H1 (cell line): ENCODE data around the gene TUT4. TPM values are rescaled to one million over a fixed set of nuclear protein-coding genes. Genes with fewer than 3 reads are reported as not detected.

ENCODE experiments used
- CTCF ChIA-PET: fragments of 300-600 bp; sonication (Branson Sonifier 250); formaldehyde crosslinking; loops from one replicate; lab custom pipeline; 2021; ENCODE audit not compliant: partially characterized antibody; lab: Charles Lee
- POLR2A ChIA-PET: fragments of 300-600 bp; sonication (Branson Sonifier 250); formaldehyde crosslinking; loops from one replicate; lab custom pipeline; 2021; ENCODE audit warnings: inconsistent platforms; ENCODE audit not compliant: partially characterized antibody; lab: Charles Lee
- DNase-seq, 2 experiments: peaks; one replicate each; pipeline versions ENCODE4 v3.0.0 to v3.0.0-alpha.2; 2010 to 2022; ENCODE audit warnings: low spot score in 2 of 2, low read depth in 1 of 2, mixed read lengths in 1 of 2
- FAIRE-seq: peaks from 2 replicates; lab custom pipeline; 2011; peaks lifted over from hg19 to GRCh38; lab: Jason Lieb, UNC
- H2AFZ ChIP-seq: 2 replicates; pipeline ENCODE4 v1.8.1; 2012; ENCODE audit warnings: low read length, inconsistent platforms
- H2AK5ac ChIP-seq: 2 replicates; pipeline ENCODE4 v1.6.1; 2013; ENCODE audit warnings: low read depth, low read length
- H2BK120ac ChIP-seq: replicated peaks from 2 replicates; pipeline ENCODE3; 2013; ENCODE audit warnings: low read depth, low read length, inconsistent platforms
- H2BK12ac ChIP-seq: 2 replicates; pipeline ENCODE4 v1.6.1; 2013; ENCODE audit warnings: low read depth, low read length
- H2BK15ac ChIP-seq: 2 replicates; pipeline ENCODE4 v1.6.1; 2013; ENCODE audit warnings: low read length
- H2BK20ac ChIP-seq: 2 replicates; pipeline ENCODE4 v1.6.1; 2013; ENCODE audit warnings: low read length
- H2BK5ac ChIP-seq: 2 replicates; pipeline ENCODE4 v1.6.1; 2013; ENCODE audit warnings: low read depth, low read length
- H3K14ac ChIP-seq: 2 replicates; pipeline ENCODE4 v1.6.1; 2013; ENCODE audit warnings: inconsistent platforms; ENCODE audit not compliant: insufficient read length
- H3K18ac ChIP-seq: 2 replicates; pipeline ENCODE4 v1.6.1; 2013; ENCODE audit warnings: low read length; ENCODE audit errors: extremely low read depth
- H3K23ac ChIP-seq: 2 replicates; pipeline ENCODE4 v1.6.1; 2013; ENCODE audit warnings: inconsistent platforms; ENCODE audit not compliant: insufficient read length
- H3K23me2 ChIP-seq: 2 replicates; pipeline ENCODE4 v1.6.1; 2013; ENCODE audit warnings: low read depth, low read length
- H3K27ac ChIP-seq: 2 replicates; pipeline ENCODE4 v1.6.1; 2011; ENCODE audit warnings: low read depth, low read length, inconsistent platforms
- H3K27me3 ChIP-seq, 4 experiments: replicated peaks in 1 of 4; 1 replicate in 1 of 4; 2 replicates in 3 of 4; pipeline versions ENCODE4 v1.6.1 to v1.8.1; 2011 to 2013; ENCODE audit warnings: low read length in 3 of 4, mild to moderate bottlenecking in 3 of 4, inconsistent platforms in 2 of 4, mixed read lengths in 2 of 4, moderate library complexity in 1 of 4; ENCODE audit not compliant: control insufficient read depth in 3 of 4, insufficient read depth in 3 of 4; ENCODE audit errors: extremely low read depth in 1 of 4
- H3K36me3 ChIP-seq, 4 experiments: 2 replicates each; pipeline versions ENCODE4 v1.6.1 to v1.8.1; 2011 to 2013; ENCODE audit warnings: mild to moderate bottlenecking in 4 of 4, low read length in 3 of 4, moderate library complexity in 2 of 4, control low read depth in 1 of 4, inconsistent platforms in 1 of 4; ENCODE audit not compliant: insufficient read depth in 4 of 4, control insufficient read depth in 2 of 4
- H3K4ac ChIP-seq: replicated peaks from 2 replicates; pipeline ENCODE3; 2013; ENCODE audit warnings: low read length, low read depth, mixed read lengths, inconsistent platforms; ENCODE audit not compliant: insufficient read length
- H3K4me1 ChIP-seq, 4 experiments: replicated peaks in 1 of 4; 1 replicate in 1 of 4; 2 replicates in 3 of 4; pipeline versions ENCODE4 v1.6.1 to v1.8.1; 2011 to 2013; ENCODE audit warnings: low read length in 3 of 4, inconsistent platforms in 2 of 4, mixed read lengths in 1 of 4; ENCODE audit not compliant: insufficient read depth in 4 of 4, control insufficient read depth in 3 of 4
- H3K4me2 ChIP-seq, 2 experiments: 2 replicates each; pipeline versions ENCODE4 v1.6.1 to v1.8.1; 2011 to 2013; ENCODE audit warnings: low read depth in 2 of 2, low read length in 2 of 2, control low read depth in 1 of 2, inconsistent platforms in 1 of 2, mild to moderate bottlenecking in 1 of 2; ENCODE audit not compliant: insufficient read depth in 1 of 2
- H3K4me3 ChIP-seq, 4 experiments: fragments of 200-600, 300-600 bp in 1 of 4; sonication (generic), shearing (Covaris generic), sonication (Bioruptor Twin) in 1 of 4; 2 replicates each; pipeline versions ENCODE4 v1.5.1 to v1.8.1; 2011 to 2016; ENCODE audit warnings: low read length in 4 of 4, low read depth in 3 of 4, control low read depth in 2 of 4, inconsistent platforms in 2 of 4, mild to moderate bottlenecking in 2 of 4, mixed read lengths in 1 of 4, moderate library complexity in 1 of 4; ENCODE audit not compliant: insufficient read depth in 2 of 4; ENCODE audit errors: extremely low read depth in 1 of 4
- H3K56ac ChIP-seq: replicated peaks from 2 replicates; pipeline ENCODE3; 2013; ENCODE audit warnings: low read depth, mild to moderate bottlenecking, mixed read lengths, low read length, inconsistent platforms; ENCODE audit not compliant: insufficient read length
- H3K79me1 ChIP-seq: 2 replicates; pipeline ENCODE4 v1.6.1; 2013; ENCODE audit warnings: low read depth, low read length, control low read depth
- H3K79me2 ChIP-seq, 2 experiments: 2 replicates each; pipeline versions ENCODE4 v1.6.1 to v1.8.1; 2012 to 2013; ENCODE audit warnings: low read length in 2 of 2, mild to moderate bottlenecking in 2 of 2, inconsistent platforms in 1 of 2; ENCODE audit not compliant: insufficient read depth in 2 of 2, control insufficient read depth in 1 of 2
- H3K9ac ChIP-seq, 4 experiments: replicated peaks in 1 of 4; 1 replicate in 1 of 4; 2 replicates in 3 of 4; pipeline versions ENCODE4 v1.6.1 to v1.8.1; 2011 to 2013; ENCODE audit warnings: low read depth in 3 of 4, low read length in 3 of 4, control low read depth in 2 of 4, mild to moderate bottlenecking in 2 of 4, moderate library complexity in 2 of 4, inconsistent platforms in 1 of 4; ENCODE audit errors: extremely low read depth in 1 of 4
- H3K9me3 ChIP-seq, 2 experiments: 2 replicates each; pipeline versions ENCODE4 v1.6.1 to v1.8.1; 2012 to 2013; ENCODE audit warnings: mild to moderate bottlenecking in 2 of 2, moderate library complexity in 2 of 2, control low read depth in 1 of 2, inconsistent platforms in 1 of 2, low read depth in 1 of 2, low read length in 1 of 2, mixed read lengths in 1 of 2; ENCODE audit not compliant: insufficient read depth in 2 of 2
- H4K20me1 ChIP-seq, 2 experiments: replicated peaks in 1 of 2; 2 replicates each; pipeline versions ENCODE3 to v1.8.1; 2011 to 2013; ENCODE audit warnings: inconsistent platforms in 2 of 2, low read length in 2 of 2, mild to moderate bottlenecking in 1 of 2; ENCODE audit not compliant: insufficient read depth in 2 of 2, control insufficient read depth in 1 of 2
- H4K5ac ChIP-seq: 2 replicates; pipeline ENCODE4 v1.6.1; 2013; ENCODE audit warnings: low read length, low read depth, mixed read lengths, inconsistent platforms; ENCODE audit not compliant: insufficient read length
- H4K8ac ChIP-seq: 2 replicates; pipeline ENCODE4 v1.8.0; 2013; ENCODE audit warnings: mild to moderate bottlenecking, moderate library complexity, low read length, inconsistent platforms; ENCODE audit not compliant: insufficient read depth; ENCODE audit errors: extremely low read depth
- H4K91ac ChIP-seq: replicated peaks from 2 replicates; pipeline ENCODE3; 2013; ENCODE audit warnings: low read length, mixed read lengths, inconsistent platforms; ENCODE audit not compliant: insufficient read length
- CBX8 ChIP-seq: fragments of 300-800, 300-1000 bp; sonication (generic); IDR thresholded peaks from 2 replicates; pipeline ENCODE4 v1.7.1; 2016; ENCODE audit warnings: low read depth, low read length, borderline replicate concordance
- CEBPB ChIP-seq: IDR thresholded peaks from 2 replicates; pipeline ENCODE4 v1.6.1; 2012; ENCODE audit warnings: low read depth, low read length
- EGR1 ChIP-seq: IDR thresholded peaks from 2 replicates; pipeline ENCODE4 v1.6.1; 2011; ENCODE audit warnings: low read depth, low read length, borderline replicate concordance
- FOSL1 ChIP-seq: IDR thresholded peaks from 2 replicates; pipeline ENCODE4 v1.6.1; 2011; ENCODE audit warnings: mild to moderate bottlenecking, low read depth, low read length, moderate library complexity; ENCODE audit not compliant: insufficient read depth
- KDM1A ChIP-seq: fragments of 200-600, 300-600 bp; sonication (generic); IDR thresholded peaks from 2 replicates; pipeline ENCODE4 v1.7.1; 2016; ENCODE audit warnings: mild to moderate bottlenecking, low read length, borderline replicate concordance
- NANOG ChIP-seq: IDR thresholded peaks from 2 replicates; pipeline ENCODE4 v1.6.1; 2011; ENCODE audit warnings: low read length, low read depth, mild to moderate bottlenecking, inconsistent platforms; ENCODE audit not compliant: insufficient read depth, poor library complexity, severe bottlenecking
- POLR2AphosphoS5 ChIP-seq: IDR thresholded peaks from 2 replicates; pipeline ENCODE4 v1.6.1; 2011; ENCODE audit warnings: low read depth, low read length
- RXRA ChIP-seq: IDR thresholded peaks from 2 replicates; pipeline ENCODE4 v1.6.1; 2011; ENCODE audit warnings: low read depth, mild to moderate bottlenecking, low read length, moderate library complexity; ENCODE audit not compliant: insufficient read depth
- SIN3A ChIP-seq, 2 experiments: IDR thresholded peaks in 1 of 2; conservative IDR thresholded peaks in 1 of 2; 2 replicates each; pipeline ENCODE4 v1.6.1; 2011 to 2012; ENCODE audit warnings: low read length in 2 of 2, improper control_type of control experiment in 1 of 2, low read depth in 1 of 2, mild to moderate bottlenecking in 1 of 2
- SIX5 ChIP-seq: IDR thresholded peaks from 2 replicates; pipeline ENCODE4 v1.6.1; 2011; ENCODE audit warnings: mild to moderate bottlenecking, low read depth, low read length
- WGBS, 2 experiments: shearing (Covaris generic) in 1 of 2; methylation state at CpG; one replicate each; pipeline versions ENCODE4 v1.1.6 to v1.1.7; 2013 to 2015; ENCODE audit warnings: low lambda C conversion rate in 2 of 2, mixed read lengths in 2 of 2, inconsistent platforms in 1 of 2, low coverage in 1 of 2, missing lambda C conversion rate in 1 of 2; ENCODE audit not compliant: insufficient replicate concordance in 2 of 2, insufficient coverage in 1 of 2, insufficient read length in 1 of 2; ENCODE audit errors: extremely low coverage in 1 of 2, missing lambda C conversion rate in 1 of 2; 5-methylcytosine and 5-hydroxymethylcytosine counted together
- polyA plus RNA-seq, 7 experiments: library from polyadenylated mRNA; depleted of rRNA in 3 of 7; stranded (reverse) in 5 of 7; unstranded in 2 of 7; fragments of >200 nt in 5 of 7; fragments of 200-250 nt in 2 of 7; gene quantifications; 1 replicate in 5 of 7; 2 replicates in 1 of 7; 4 replicates in 1 of 7; pipeline versions ENCODE4 v1.2.1 to v1.2.3, GENCODE V29; 2011 to 2013; ENCODE audit warnings: missing spikeins in 2 of 7, mixed read lengths in 2 of 7
- total RNA-seq: library from RNA; stranded (reverse); fragmentation: NEBNext Ultra II Directional; extraction: Animal tissue kit (Norgen Biotek cat#: 25700); gene quantifications from 2 replicates; pipeline ENCODE4 v1.2.1, GENCODE V29; 2021
- TF ChIP-seq, protein P1 (sequence below): IDR thresholded peaks from 2 replicates; pipeline ENCODE4 v1.6.1; 2012; ENCODE audit warnings: low read length, inconsistent platforms

TUT4 gene
- total and polyA plus RNA-seq, 2 of the 8 experiments (the other 6 are each of a cell fraction or from before 2014, with no cell fraction given), result 54.5 to 63.3 TPM

DNA sequence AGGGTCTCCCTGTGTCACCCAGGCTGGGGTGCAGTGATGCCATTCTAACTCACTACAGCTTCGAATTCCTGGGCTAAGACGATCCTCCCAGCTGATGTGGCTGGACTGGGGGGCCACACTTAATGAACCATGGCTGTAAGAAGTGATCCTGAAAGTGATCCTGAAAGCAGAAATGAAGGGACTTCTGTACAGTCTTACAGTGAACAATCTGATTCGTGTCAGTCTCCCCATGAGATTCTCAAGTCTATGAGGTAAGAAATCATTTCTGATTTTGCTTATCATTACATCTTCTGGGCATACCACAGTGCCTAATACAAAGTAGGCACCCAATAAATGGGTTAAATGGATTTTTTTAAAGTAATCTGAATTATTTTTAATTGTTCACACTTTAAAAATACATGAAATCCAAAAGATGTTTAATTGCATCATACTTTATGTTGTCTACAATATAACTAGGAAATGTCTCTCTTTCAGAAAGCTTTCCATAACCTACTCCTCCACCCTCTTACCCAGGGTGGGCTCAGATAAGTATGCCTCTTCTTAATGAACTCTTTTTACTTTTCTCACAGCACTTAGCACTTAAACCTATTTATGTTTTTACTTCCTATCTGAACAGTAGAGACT is 21.5 kb downstream of the TUT4 start:
- Histone ChIP-seq H3K79me2 (peaks cover 0 to 68% of the 10 kb centered on the region in 2 experiments; a peak in 3 of 4 replicates), H3K27ac (no peak overlapping the region), H3K36me3 (no peaks in the 10 kb centered on the region; a peak in 1 of 8 replicates), H3K4ac (no peak overlapping the region), H3K79me1 (peaks cover 8% of the 10 kb centered on the region), H4K20me1 (peaks cover 0 to 2% of the 10 kb centered on the region in 2 experiments), H2BK120ac (no peak overlapping the region), H4K8ac (no peak overlapping the region), H2AK5ac (no peak overlapping the region), H2BK15ac (no peak overlapping the region), H3K9ac (no peak overlapping the region), H3K27me3 (no peaks in the 10 kb centered on the region), H3K23me2 (no peaks in the 10 kb centered on the region), H3K14ac (no peak overlapping the region), H4K5ac (no peak overlapping the region), H3K4me3 (no peak overlapping the region), H3K4me1 (no peaks in the 10 kb centered on the region), H3K4me2 (no peak overlapping the region), H3K23ac (no peak overlapping the region), H3K18ac (no peak overlapping the region), H2BK5ac (no peak overlapping the region), H3K56ac (no peak overlapping the region), H2AFZ (no peak overlapping the region), H3K9me3 (no peaks in the 10 kb centered on the region; a peak in 1 of 4 replicates), H2BK12ac (no peak overlapping the region), H4K91ac (no peak overlapping the region), H2BK20ac (no peak overlapping the region)
- ChIA-PET CTCF (interaction anchor here (0.7 kb wide), 1 partner anchor 10 kb away, joined by 3 read pairs; no protein-coding TSS in a partner anchor), POLR2A (interaction anchor here (0.6 kb wide), 1 partner anchor 78 kb away, joined by 4 read pairs; no protein-coding TSS in a partner anchor)
- WGBS, 2 experiments, result 95% methylated on average over 3 of the region's 3 CpGs; no CpG with 5 or more reads in 1 of the 2 experiments
- DNase-seq, result no peak
- no peak for FAIRE-seq
- TF ChIP-seq FOSL1 (no peak), KDM1A (no peak), POLR2AphosphoS5 (no peak), CBX8 (no peak), NANOG (no peak), RXRA (no peak), SIN3A (conservative IDR thresholded peaks at IDR 0.05 in 1 of 2, IDR thresholded peaks at IDR 0.05 in 1 of 2; ENCODE audit: low read depth in 1 of 2, low read length in 2 of 2) (no peak), EGR1 (no peak), SIX5 (no peak), CEBPB (no peak)
- TF ChIP-seq, protein P1, sequence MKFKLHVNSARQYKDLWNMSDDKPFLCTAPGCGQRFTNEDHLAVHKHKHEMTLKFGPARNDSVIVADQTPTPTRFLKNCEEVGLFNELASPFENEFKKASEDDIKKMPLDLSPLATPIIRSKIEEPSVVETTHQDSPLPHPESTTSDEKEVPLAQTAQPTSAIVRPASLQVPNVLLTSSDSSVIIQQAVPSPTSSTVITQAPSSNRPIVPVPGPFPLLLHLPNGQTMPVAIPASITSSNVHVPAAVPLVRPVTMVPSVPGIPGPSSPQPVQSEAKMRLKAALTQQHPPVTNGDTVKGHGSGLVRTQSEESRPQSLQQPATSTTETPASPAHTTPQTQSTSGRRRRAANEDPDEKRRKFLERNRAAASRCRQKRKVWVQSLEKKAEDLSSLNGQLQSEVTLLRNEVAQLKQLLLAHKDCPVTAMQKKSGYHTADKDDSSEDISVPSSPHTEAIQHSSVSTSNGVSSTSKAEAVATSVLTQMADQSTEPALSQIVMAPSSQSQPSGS, result no peak
